ENCODE measurements around the gene SHROOM4. TPM values are rescaled to one million over a fixed set of nuclear protein-coding genes. Genes with fewer than 3 reads are reported as not detected.

The SHROOM4 gene
- total and polyA plus RNA-seq, 2 of the 13 experiments (the other 11 are each of a cell fraction or from before 2014, with no cell fraction given), result 0.08 to 0.18 TPM

DNA sequence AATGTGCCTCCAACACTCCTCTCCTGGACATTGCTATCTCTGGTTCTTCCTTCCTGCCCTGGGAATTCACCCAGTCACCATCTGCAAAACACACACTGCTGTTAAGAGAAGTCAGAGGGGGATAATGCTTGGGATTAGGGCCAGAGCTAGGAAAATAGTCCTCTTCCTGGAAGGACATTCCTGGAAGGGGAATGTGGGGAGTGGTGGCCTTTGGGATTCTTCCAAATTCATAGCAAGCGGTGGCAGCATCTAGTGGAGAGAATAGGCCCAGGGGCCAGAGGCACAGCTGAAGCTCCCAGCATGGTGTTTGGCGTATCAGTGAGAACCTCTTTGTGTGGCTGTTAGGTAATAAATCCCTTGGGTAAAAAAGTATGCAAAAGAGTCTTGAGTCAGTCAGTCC lies 34.3 kb downstream of the SHROOM4 start:
- H3K36me3 ChIP-seq (replicated peaks in 1 of 2; ENCODE audit: control insufficient read depth in 1 of 2, insufficient read depth in 2 of 2, low read length in 2 of 2), result no peaks in the 10 kb centered on the region
- DNase-seq (ENCODE audit: low spot score) (no peak), ATAC-seq (no peak), FAIRE-seq (no peak)
- H3K27ac ChIP-seq (ENCODE audit: extremely low read length, insufficient read depth, low read length), result no peak overlapping the region
- H3K4me1 ChIP-seq (ENCODE audit: insufficient read depth, low read length), result no peaks in the 10 kb centered on the region
- intact Hi-C loops (cut with micrococcal nuclease; ENCODE audit: unreplicated experiment), result no loop called here
- no peak overlapping the region for H2AFZ ChIP-seq (ENCODE audit: low read length)
- no peak overlapping the region for H3K4me3 ChIP-seq (replicated peaks in 1 of 3; ENCODE audit: insufficient read depth in 1 of 3, low read depth in 2 of 3, low read length in 3 of 3)
- H3K4me2 ChIP-seq (ENCODE audit: low read depth, low read length), result no peak overlapping the region
- in situ Hi-C loops (cut with HindIII; ENCODE audit: extremely low pct_ligation_motif_present, low pct_unique_long_range_greater_than_20kb), result no loop called here
- ChIA-PET POLR2A (no interaction called here), CTCF (ENCODE audit: low intra/inter-chr PET ratio, low total read pairs) (no interaction called here)
- WGBS (ENCODE audit: low lambda C conversion rate), result 68% methylated on average over 2 of the region's 2 CpGs
- H3K27me3 ChIP-seq (ENCODE audit: control insufficient read depth in 1 of 2, insufficient read depth in 2 of 2, low read length in 2 of 2), result no peaks in the 10 kb centered on the region
- no peaks in the 10 kb centered on the region for H3K79me2 ChIP-seq (ENCODE audit: insufficient read depth, low read length)
- H3K9me3 ChIP-seq (ENCODE audit: low read length), result no peaks in the 10 kb centered on the region
- no TSS peak for BruUV-seq (replicated peaks)
- H3K9ac ChIP-seq (ENCODE audit: insufficient read depth, low read depth, low read length), result no peak overlapping the region
- no peaks in the 10 kb centered on the region for H4K20me1 ChIP-seq (ENCODE audit: insufficient read depth, low read length)
- TF ChIP-seq HES4 (CRISPR knock-in tag; IDR thresholded peaks at IDR 0.05; ENCODE audit: borderline replicate concordance) (no peak), NR2F1 (CRISPR knock-in tag; IDR thresholded peaks at IDR 0.05) (no peak), ZNF205 (CRISPR knock-in tag; IDR thresholded peaks at IDR 0.05) (no peak), FOXO1 (CRISPR knock-in tag; IDR thresholded peaks at IDR 0.05) (no peak), FOXA3 (CRISPR knock-in tag; IDR thresholded peaks at IDR 0.05) (no peak), PCBP2 (optimal IDR thresholded peaks at IDR 0.05; ENCODE audit: low read depth, low read length, poor library complexity, severe bottlenecking) (no peak), ADNP (CRISPR knock-in tag; IDR thresholded peaks at IDR 0.05) (no peak), MAFK (conservative IDR thresholded peaks at IDR 0.05 in 1 of 2, IDR thresholded peaks at IDR 0.05 in 1 of 2; ENCODE audit: low read length in 2 of 2) (no peak), ZSCAN9 (CRISPR knock-in tag; IDR thresholded peaks at IDR 0.05; ENCODE audit: borderline replicate concordance) (no peak)
- TF ChIP-seq, protein P1, sequence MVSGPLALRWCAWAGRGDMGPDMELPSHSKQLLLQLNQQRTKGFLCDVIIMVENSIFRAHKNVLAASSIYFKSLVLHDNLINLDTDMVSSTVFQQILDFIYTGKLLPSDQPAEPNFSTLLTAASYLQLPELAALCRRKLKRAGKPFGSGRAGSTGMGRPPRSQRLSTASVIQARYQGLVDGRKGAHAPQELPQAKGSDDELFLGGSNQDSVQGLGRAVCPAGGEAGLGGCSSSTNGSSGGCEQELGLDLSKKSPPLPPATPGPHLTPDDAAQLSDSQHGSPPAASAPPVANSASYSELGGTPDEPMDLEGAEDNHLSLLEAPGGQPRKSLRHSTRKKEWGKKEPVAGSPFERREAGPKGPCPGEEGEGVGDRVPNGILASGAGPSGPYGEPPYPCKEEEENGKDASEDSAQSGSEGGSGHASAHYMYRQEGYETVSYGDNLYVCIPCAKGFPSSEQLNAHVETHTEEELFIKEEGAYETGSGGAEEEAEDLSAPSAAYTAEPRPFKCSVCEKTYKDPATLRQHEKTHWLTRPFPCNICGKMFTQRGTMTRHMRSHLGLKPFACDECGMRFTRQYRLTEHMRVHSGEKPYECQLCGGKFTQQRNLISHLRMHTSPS (CRISPR knock-in tag; IDR thresholded peaks at IDR 0.05; ENCODE audit: low read depth), result no peak
- TF ChIP-seq, protein P2, sequence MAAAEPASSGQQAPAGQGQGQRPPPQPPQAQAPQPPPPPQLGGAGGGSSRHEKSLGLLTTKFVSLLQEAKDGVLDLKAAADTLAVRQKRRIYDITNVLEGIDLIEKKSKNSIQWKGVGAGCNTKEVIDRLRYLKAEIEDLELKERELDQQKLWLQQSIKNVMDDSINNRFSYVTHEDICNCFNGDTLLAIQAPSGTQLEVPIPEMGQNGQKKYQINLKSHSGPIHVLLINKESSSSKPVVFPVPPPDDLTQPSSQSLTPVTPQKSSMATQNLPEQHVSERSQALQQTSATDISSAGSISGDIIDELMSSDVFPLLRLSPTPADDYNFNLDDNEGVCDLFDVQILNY (CRISPR knock-in tag; conservative IDR thresholded peaks at IDR 0.05), result no peak
- TF ChIP-seq, protein P3, sequence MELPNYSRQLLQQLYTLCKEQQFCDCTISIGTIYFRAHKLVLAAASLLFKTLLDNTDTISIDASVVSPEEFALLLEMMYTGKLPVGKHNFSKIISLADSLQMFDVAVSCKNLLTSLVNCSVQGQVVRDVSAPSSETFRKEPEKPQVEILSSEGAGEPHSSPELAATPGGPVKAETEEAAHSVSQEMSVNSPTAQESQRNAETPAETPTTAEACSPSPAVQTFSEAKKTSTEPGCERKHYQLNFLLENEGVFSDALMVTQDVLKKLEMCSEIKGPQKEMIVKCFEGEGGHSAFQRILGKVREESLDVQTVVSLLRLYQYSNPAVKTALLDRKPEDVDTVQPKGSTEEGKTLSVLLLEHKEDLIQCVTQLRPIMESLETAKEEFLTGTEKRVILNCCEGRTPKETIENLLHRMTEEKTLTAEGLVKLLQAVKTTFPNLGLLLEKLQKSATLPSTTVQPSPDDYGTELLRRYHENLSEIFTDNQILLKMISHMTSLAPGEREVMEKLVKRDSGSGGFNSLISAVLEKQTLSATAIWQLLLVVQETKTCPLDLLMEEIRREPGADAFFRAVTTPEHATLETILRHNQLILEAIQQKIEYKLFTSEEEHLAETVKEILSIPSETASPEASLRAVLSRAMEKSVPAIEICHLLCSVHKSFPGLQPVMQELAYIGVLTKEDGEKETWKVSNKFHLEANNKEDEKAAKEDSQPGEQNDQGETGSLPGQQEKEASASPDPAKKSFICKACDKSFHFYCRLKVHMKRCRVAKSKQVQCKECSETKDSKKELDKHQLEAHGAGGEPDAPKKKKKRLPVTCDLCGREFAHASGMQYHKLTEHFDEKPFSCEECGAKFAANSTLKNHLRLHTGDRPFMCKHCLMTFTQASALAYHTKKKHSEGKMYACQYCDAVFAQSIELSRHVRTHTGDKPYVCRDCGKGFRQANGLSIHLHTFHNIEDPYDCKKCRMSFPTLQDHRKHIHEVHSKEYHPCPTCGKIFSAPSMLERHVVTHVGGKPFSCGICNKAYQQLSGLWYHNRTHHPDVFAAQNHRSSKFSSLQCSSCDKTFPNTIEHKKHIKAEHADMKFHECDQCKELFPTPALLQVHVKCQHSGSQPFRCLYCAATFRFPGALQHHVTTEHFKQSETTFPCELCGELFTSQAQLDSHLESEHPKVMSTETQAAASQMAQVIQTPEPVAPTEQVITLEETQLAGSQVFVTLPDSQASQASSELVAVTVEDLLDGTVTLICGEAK (IDR thresholded peaks at IDR 0.05), result no peak
- TF ChIP-seq, protein P3 (CRISPR knock-in tag; IDR thresholded peaks at IDR 0.05), result no peak

Measured in HepG2 (cell line).